SK-N-SH treated with all-trans-retinoic acid at 6 μM for 48 hours (cell line): ENCODE data around the gene HLCS.
A peak's percentile ranks its signal among the peaks of the same experiment; 100 is the strongest.

Experiments used
- ATAC-seq: fragments of 200-7000 bp; cut with Tn5 transposase; 3 replicates; pipeline ENCODE4 v1.9.1; 2020; ENCODE audit warnings: mild to moderate bottlenecking, moderate library complexity
- BACH2 ChIP-seq: fragments of 250-450 bp; sonication (Bioruptor Pico); IDR thresholded peaks from 2 replicates; pipeline ENCODE4 v1.9.0; 2021; ENCODE audit warnings: mild to moderate bottlenecking, borderline replicate concordance
- CREB5 ChIP-seq: fragments of 250-450 bp; sonication (Bioruptor Pico); IDR thresholded peaks from 2 replicates; pipeline ENCODE4 v1.5.1; 2020; ENCODE audit warnings: low read depth, mild to moderate bottlenecking, moderate library complexity
- CSDC2 ChIP-seq: fragments of 250-450 bp; sonication (Bioruptor Pico); IDR thresholded peaks from 2 replicates; pipeline ENCODE4 v1.5.0; 2020; ENCODE audit warnings: mild to moderate bottlenecking, moderate library complexity
- ESRRG ChIP-seq: fragments of 250-450 bp; sonication (Bioruptor Pico); IDR thresholded peaks from 2 replicates; pipeline ENCODE4 v1.6.1; 2021; ENCODE audit warnings: mild to moderate bottlenecking
- GLIS3 ChIP-seq: fragments of 250-450 bp; sonication (Bioruptor Pico); IDR thresholded peaks from 2 replicates; pipeline ENCODE4 v1.5.0; 2020; ENCODE audit warnings: mild to moderate bottlenecking, moderate library complexity
- OSR1 ChIP-seq: fragments of 250-450 bp; sonication (Bioruptor Pico); IDR thresholded peaks from 2 replicates; pipeline ENCODE4 v1.8.0; 2022; ENCODE audit warnings: moderate library complexity, mild to moderate bottlenecking, inconsistent platforms
- PATZ1 ChIP-seq: fragments of 250-450 bp; sonication (Bioruptor Pico); IDR thresholded peaks from 2 replicates; pipeline ENCODE4 v1.8.0; 2020; ENCODE audit warnings: mild to moderate bottlenecking, moderate library complexity, borderline replicate concordance
- POU6F1 ChIP-seq: fragments of 250-450 bp; sonication (Bioruptor Pico); IDR thresholded peaks from 2 replicates; pipeline ENCODE4 v1.8.0; 2021; ENCODE audit warnings: low read depth, mild to moderate bottlenecking, moderate library complexity, borderline replicate concordance
- PPARA ChIP-seq: fragments of 250-450 bp; sonication (Bioruptor Pico); IDR thresholded peaks from 2 replicates; pipeline ENCODE4 v1.5.0; 2020; ENCODE audit warnings: mild to moderate bottlenecking, borderline replicate concordance
- RARB ChIP-seq: fragments of 250-450 bp; sonication (Bioruptor Pico); IDR thresholded peaks from 2 replicates; pipeline ENCODE4 v1.8.0; 2021; ENCODE audit warnings: mild to moderate bottlenecking, moderate library complexity
- TCF4 ChIP-seq: fragments of 250-450 bp; sonication (Bioruptor Pico); IDR thresholded peaks from 2 replicates; pipeline ENCODE4 v1.8.0; 2021; ENCODE audit warnings: mild to moderate bottlenecking, moderate library complexity, borderline replicate concordance
- TOX ChIP-seq: fragments of 250-450 bp; sonication (Bioruptor Pico); IDR thresholded peaks from 2 replicates; pipeline ENCODE4 v1.8.0; 2021; ENCODE audit warnings: mild to moderate bottlenecking, moderate library complexity, borderline replicate concordance
- TSHZ2 ChIP-seq: fragments of 250-450 bp; sonication (Bioruptor Pico); IDR thresholded peaks from 2 replicates; pipeline ENCODE4 v1.5.0; 2020; ENCODE audit warnings: mild to moderate bottlenecking, moderate library complexity
- ZC3H10 ChIP-seq: fragments of 250-450 bp; sonication (Bioruptor Pico); IDR thresholded peaks from 2 replicates; pipeline ENCODE4 v1.5.1; 2021; ENCODE audit warnings: mild to moderate bottlenecking, moderate library complexity
- ZFP3 ChIP-seq: fragments of 250-450 bp; sonication (Bioruptor Pico); IDR thresholded peaks from 2 replicates; pipeline ENCODE4 v1.5.0; 2020; ENCODE audit warnings: mild to moderate bottlenecking, moderate library complexity
- ZFP30 ChIP-seq: fragments of 450-650 bp; formaldehyde crosslinking; IDR thresholded peaks from 2 replicates; pipeline ENCODE4 v1.5.0; 2022; ENCODE audit warnings: mild to moderate bottlenecking, moderate library complexity
- ZNF565 ChIP-seq: fragments of 450-650 bp; formaldehyde crosslinking; conservative IDR thresholded peaks from 2 replicates; pipeline ENCODE4 v1.5.0; 2020; ENCODE audit warnings: low read depth, mild to moderate bottlenecking, moderate library complexity
- ZNF70 ChIP-seq: fragments of 450-650 bp; formaldehyde crosslinking; IDR thresholded peaks from 2 replicates; pipeline ENCODE4 v1.5.0; 2020; ENCODE audit warnings: mild to moderate bottlenecking, moderate library complexity
- ZNF8 ChIP-seq: fragments of 450-650 bp; formaldehyde crosslinking; IDR thresholded peaks from 2 replicates; pipeline ENCODE4 v1.5.0; 2020; ENCODE audit warnings: mild to moderate bottlenecking, moderate library complexity

HLCS gene

GRCh38 chr21:36860736-36861594, 105.5 kb downstream of the HLCS start (continued):
- TF ChIP-seq TCF4 (CRISPR knock-in tag): no peak

GRCh38 chr21:36859744-36860501, 106.5 kb downstream of the HLCS start:
- TF ChIP-seq ZC3H10 (CRISPR knock-in tag): no peak
- TF ChIP-seq ZFP30: no peak
- TF ChIP-seq ZNF70 (CRISPR knock-in tag): no peak
- TF ChIP-seq PATZ1: no peak
- TF ChIP-seq OSR1 (CRISPR knock-in tag): no peak
- ATAC-seq: peak; percentile 63

- ATAC-seq: peak; percentile 59
- no peak for TF ChIP-seq TCF4 (CRISPR knock-in tag)
Measured at GRCh38 chr21:36858320-36858957, 108.0 kb downstream of the HLCS start.

GRCh38 chr21:36856643-36857042, 109.8 kb downstream of the HLCS start:
- no peak for ATAC-seq
- TF ChIP-seq TSHZ2 (CRISPR knock-in tag) (no peak), BACH2 (CRISPR knock-in tag) (no peak), POU6F1 (CRISPR knock-in tag) (no peak), CSDC2 (CRISPR knock-in tag) (no peak), RARB (CRISPR knock-in tag) (no peak), ZNF565 (CRISPR knock-in tag) (no peak), ZNF8 (CRISPR knock-in tag) (no peak), ZFP3 (CRISPR knock-in tag) (no peak), GLIS3 (CRISPR knock-in tag) (no peak), PPARA (CRISPR knock-in tag) (no peak), ESRRG (CRISPR knock-in tag) (no peak), ZC3H10 (CRISPR knock-in tag) (no peak), CREB5 (CRISPR knock-in tag) (no peak), TCF4 (CRISPR knock-in tag) (no peak), OSR1 (CRISPR knock-in tag) (no peak), PATZ1 (no peak), TOX (CRISPR knock-in tag) (no peak)
